HG02938 (cell line): ENCODE data around the gene EXT2.

Experiments used
- ATAC-seq: cut with Tn5 transposase; IDR thresholded peaks from one replicate; pipeline ENCODE4 v1.9.1; 2021; ENCODE audit warnings: mild to moderate bottlenecking, moderate library complexity; ENCODE audit not compliant: unreplicated experiment

Gene EXT2

DNA sequence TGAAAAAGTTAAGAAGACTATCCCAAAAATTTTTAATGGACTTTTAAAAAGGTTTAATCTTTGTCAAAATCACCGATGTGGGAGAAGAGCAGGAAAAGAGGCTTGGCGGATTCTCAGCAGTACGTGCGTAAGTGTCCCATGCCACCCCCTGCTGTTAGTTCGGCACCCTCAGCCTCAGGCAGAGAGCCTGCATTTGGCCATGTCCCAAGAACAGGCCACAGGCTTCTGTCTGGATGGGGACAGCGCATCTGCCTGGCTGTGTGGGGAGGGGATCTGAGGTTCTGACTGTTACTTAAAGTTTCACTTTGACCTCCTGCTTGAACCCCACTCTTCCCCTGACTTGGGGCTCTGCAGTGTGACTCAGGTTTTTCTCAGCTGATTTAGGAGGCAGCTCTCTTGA lies 35.3 kb downstream of the EXT2 start:
- no peak for ATAC-seq

DNA sequence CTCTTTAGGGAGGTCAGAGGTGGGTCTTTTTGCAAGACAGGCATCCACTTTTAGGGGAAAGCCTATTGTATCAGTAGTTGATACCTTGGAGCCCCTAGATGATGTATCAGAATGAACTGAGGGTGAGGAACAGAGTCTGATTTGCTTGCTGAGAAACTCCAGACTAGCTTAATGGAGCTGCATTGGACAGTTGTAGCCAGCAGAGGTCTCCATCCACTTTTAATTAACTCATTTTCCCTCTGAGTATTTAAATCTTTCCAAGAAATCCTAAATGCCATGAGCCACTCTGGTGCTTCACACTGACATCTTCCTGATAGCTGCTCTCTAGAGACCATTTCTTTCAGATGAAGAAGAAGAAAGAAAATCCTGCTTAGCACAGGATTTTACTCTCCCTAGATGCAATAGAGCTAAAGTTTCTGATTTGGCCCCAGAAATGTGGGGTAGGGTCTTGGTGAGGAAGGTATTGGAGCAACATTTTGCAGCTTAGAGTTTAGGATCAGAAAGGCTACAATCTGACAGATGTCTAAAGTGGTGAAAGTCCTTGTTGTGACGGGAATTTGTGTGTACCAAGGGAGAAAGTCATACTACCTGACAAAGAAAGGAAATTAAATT lies 38.0 kb downstream of the EXT2 start:
- ATAC-seq = no peak

DNA sequence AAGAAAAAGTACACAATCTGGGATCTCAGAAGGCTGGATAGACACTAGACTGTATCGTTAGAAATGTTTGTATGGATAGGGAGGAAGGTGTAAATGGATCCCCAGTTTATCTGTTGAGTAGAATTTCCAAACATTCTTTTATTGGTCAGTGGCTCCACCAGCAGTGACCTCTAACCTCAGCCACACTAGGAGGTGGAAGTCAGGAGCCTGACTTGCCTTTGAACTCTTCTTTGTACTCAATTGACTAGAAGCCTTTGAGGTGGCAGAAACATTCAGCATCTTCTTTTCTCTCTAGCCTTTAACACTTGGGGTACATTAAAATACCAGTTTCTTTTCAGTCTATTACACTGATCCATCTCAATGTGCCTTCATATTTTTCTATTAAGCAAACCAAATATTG lies 39.1 kb downstream of the EXT2 start:
- no peak for ATAC-seq

DNA sequence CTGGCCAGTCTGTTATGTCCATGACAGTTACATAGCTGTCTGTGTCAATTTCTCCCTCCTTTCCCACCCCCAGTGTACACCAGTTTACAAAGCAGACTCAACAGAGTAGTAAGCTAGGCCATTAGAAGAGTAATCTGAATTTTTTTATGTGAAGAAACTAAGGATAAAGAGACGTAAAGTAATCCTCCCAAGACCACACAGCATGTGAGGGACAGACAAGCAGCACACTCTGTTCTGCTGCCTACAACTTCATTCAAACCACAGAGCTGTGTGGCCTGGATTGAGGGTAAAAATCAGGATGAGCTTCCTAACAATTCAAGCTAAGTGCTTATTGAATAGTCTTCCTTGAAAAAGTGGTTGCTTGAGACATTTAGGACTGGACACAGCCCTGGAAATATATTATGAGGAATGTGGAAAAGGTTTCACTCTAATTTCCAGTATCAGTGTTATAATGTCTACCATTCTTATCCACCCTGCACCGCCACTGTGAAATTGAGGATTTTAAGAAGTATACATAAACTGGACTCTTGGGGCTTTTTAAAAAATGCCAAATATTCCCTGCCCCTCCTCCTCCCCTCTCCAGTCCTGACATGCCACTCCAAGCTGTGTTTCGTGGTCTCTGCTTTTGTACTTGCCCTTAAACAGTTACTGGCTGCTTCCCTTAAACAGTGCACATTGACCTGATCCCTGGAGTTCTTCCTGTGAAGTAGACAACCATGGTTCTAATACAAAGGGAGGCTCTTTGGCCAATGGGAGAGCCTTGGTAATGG lies 40.9 kb downstream of the EXT2 start:
- ATAC-seq = no peak

DNA sequence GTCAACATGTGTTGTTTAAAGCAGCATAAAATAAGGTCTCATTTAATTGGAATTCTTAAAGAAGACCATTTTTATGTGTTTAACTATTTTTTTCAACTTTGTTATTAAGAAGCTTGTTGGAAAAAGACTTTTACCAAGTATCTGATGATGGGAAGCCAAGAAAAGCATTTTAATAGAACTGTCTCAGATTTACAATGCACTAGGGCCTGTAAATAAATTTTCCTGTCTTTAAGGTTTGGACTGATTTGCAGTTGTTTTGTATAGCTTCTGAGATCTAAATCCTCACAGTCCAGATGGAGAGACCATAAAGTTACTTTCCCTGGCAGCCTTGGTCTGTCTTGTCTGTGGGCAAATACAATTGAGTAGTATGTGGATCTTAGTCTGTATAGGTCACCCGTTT lies 41.6 kb downstream of the EXT2 start:
- no peak for ATAC-seq

DNA sequence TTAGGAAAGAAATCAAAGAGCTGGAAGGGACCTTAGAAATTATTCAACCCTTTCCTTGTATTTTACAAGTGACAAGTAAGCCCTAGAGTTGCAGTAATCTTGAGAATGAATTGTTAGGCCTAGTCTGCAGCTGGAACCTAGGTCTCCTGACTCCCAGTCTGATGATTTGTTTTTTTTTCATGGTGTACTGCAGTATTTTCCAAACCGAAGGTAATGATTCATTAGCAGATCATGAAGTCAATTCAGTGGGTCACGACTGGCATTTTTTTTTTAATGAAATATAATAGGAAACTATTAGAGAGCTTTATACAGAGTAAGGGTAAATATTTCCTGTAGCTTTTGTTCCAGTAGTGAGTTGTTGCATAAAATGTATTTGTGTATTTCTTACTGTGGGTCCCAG lies 42.8 kb downstream of the EXT2 start:
- ATAC-seq = no peak

DNA sequence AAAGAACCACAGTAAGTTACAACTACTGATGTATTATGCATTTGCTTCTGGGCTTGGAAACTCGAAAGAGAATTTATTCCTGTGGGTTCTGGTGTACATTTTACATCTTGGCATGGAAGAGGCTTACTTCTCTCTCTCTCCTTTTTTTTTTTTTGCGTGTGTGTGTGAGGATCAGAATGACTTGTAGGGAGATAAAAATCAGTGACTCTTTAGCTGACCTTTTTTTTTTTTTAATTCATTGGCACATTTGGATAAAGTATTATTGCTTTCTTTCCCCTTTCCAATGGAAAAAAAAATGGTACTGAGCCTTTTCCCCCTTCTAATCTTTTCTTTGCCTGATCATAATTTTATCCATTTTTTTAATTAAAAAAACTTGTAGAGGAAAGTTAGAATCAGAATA lies 43.5 kb downstream of the EXT2 start:
- ATAC-seq = no peak

DNA sequence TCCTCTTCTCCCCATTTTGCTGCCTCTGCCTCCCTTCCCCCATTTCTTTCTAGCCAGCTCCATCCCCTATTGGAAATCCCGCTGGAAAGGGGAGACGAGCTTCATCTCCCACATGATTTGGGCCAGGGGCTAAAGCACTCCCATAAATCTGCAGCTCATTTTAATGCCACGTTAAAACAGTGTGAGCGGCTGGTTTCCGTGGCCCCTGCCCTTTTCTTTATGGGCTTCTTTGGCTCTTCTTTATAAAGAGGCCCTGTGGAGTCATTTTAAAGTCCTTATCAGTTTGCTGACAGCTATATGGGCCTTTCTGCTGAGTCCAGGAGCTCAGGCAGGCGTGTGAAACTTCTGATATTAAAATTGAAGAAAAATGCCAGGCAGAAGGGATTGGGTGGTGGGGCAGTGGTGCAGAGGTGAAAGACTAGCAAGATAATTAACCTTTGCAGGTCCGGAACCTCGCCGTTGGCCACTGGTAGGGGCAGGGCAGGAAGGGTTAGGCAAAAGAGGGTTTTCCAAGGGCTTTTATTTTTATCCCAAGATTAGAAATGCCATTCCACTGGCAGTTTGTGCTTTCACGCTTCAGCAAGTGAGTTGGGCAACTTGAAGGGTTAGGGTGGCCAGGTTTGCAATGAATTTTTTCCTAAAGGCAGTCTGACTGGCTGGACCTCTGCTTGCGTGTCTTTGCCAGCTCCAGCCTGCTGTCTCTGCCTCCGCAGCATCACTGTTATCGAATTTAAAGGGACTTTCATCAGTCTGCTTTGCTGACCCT lies 44.3 kb downstream of the EXT2 start:
- ATAC-seq = no peak

DNA sequence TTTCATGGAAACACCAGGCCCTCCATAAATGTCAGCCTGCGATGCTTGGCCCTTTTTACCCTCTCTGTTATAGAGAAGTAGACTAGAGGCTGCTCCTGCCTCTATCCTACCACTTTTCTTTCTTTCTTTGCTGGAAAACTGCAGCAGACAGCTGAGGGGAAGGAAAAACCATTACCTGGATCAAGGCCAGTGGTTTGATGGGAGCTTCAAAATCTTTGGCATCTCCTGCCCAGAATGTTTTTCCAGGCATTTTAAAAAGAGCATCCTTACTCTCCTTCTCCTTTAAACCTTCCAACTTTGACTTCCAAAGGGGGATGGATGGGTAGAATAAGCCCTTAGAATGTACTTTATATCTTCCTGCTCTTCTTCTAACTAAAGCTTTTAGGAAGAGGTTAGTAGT lies 44.9 kb downstream of the EXT2 start:
- no peak for ATAC-seq

DNA sequence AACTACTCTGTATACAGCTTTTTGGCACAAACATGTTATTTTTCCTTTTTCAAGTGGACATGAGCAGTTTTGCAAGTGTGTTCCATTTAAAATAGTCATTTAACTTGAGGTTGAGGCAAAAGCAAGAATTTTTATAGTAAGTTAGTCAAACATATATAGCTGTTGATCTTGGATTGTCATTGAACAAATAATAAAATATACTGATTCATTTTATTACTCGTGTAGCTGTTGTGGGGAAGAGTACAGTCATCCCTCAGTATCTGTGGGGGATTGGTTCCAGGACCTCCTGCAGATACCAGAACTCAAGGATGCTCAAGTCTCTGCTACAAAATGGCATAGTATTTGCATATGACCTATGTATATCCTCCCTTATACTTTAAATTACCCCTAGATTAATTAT lies 45.3 kb downstream of the EXT2 start:
- ATAC-seq = no peak

DNA sequence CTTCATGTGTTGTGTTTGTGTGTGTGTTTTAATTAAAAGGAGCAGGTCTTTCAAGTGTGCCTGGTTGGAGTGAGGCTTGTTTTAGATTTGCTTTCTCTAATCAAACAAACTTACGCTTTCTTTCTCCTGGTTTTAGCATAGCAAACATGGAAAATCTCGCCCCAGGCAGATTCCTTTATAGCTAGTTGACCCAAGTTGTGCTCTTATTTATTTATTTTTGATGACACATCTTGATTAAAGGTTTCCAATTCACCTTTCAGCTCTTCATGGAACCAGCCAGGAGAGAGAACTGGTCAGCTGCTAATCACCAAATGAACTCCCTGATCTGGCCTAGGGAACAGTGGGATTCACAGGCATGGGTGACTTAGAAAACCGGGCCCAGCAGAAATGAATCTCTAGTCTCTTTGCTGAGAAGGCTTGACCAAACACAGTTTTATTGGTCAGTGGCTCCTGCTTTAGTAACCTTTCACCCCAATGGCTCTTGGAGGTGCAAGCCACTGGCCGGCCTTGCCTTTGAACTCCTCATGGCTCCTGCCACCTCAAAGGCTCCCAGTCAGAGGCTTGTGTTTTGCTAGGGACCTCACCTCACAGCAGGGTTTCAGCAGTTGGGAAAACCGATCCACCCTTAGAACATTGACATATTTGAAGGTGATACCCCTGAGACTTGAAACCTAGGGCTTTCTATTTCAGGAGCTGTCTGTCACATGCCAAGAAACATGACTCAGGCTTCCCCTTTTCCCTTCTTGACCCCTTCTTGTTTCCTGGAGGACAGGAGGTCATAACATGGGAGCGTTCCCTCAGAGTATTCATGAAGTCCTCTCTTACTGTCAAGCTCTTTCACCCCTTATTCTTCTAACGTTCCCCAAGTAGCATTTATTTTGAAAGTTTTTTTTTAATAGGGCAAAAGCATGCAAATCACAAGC lies 48.8 kb downstream of the EXT2 start:
- ATAC-seq = no peak

DNA sequence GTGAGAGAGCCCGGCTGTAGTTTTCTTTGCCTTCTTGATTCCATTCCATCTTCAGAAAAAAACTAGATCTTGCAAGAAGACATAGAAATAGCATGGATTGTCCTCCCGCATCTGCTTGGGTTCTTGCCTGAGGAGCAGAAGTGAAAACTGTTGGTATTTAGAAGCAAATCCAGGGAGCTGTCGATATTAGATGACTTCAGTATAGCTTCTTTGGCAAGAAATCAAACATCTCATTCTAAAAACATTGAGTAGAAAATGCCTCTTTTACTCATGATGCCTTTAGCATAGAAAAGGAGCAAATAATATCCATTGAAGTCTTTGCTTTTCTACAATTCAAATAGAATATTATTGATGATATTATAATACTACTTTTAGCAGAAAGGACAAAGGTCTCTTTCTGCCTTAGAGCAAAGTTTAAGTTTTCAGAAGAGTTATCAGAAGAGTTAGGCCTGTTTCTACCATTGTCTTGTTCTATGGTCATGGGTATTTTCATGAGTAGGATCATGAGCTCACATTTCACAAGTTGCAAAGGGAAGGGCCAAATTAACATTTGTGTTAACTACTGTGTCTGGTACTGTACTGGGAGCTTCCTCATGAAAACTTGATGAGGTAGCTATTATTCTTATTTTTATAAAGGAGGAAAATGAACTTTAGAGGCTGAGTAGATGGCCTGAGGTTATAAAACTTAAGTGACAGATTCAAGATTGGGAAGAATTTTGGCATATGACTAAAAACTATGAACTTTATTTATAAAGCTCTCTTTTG lies 49.7 kb downstream of the EXT2 start:
- ATAC-seq = no peak

DNA sequence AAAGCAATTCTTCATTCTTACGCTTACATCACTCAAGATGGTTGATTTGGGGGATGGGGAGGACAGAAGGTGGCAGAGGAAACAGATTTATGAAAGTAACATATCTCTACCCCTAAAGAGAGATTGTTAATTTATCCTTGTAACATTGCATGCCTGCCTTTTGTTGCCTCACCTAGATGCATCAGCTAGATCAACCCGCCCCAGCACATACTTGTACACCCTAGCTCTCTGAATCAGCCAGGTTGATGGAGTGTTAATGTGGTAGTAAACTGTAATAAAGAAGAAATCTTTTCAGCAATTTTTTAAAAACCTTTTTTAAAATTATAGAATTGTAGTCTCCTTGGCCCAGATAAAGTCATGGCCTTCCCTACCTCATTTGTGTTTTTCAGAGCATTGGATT lies 51.5 kb downstream of the EXT2 start:
- ATAC-seq = no peak

DNA sequence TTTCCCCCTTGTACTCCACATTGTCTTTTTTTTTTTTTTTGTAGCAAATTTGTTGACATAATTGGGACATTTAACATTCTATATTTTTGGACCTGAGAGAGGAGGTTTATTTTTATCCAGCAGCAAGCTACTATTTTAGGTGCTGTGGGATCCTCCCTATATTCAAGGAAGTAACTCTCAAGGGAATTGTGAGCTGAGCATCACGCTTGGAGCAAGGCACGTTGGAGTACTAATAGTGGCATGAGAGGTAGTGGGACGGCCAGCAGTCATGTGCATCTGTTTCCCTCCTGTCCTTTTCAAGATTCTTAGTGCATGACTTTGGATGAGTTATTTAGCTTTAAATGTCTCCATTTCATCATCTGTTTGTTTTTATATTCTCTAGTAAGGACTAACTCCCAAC lies 52.3 kb downstream of the EXT2 start:
- ATAC-seq = no peak

DNA sequence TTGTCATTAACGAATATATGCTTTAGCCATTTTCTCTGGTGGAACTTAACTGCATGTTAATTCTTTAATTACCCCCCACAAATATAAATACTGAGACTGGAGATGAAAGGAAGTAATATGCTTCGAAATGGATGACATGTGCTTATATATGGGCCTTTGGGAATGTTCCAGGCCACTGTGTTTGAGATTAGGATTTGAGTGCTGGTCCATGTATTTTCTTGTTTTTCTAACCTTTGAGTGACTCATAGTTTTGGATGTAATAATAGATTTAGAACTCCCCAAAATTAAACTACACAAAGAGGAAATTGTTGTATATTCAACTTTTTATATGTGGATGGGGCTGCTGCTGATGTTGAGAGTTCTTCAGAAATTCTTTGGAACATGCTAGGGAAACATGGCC lies 54.2 kb downstream of the EXT2 start:
- no peak for ATAC-seq

DNA sequence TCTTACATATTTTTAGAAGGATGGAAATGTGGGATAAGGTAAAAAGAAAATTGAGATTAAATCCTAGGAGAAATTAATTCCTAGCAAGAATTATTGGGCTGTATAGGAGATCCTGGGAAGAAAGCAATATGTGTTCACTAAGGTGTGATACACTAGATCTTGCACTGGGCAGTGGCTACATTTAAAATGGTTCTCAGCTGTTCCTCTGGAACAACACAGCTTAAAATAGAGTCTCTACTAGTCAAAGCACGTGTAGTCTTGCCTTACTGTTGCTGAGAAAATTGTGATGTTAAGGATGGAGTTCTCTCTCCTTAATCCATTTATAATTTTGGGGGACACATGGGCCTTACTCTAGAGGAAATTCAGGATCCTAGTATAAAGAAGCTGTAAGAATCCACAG lies 54.9 kb downstream of the EXT2 start:
- ATAC-seq = no peak

DNA sequence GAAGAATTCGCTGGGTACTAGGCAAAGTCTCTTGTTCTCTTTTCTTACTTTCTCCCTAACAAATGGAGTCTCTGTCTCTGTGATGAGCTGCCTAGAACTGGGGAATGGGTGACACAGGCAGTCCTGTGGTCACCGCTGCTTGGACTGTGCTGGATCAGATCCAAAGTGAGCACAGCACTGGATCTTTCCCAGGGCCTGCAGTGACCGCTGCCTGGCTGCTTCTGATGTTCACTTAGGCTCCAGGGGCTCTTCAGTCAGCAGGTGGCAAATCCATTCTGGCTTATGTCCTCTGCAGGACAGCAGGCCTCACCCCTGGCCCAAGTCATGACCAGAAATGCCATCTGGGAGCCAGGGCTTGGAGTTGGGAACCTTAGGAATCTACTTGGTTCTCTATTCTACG lies 61.5 kb downstream of the EXT2 start:
- no peak for ATAC-seq

DNA sequence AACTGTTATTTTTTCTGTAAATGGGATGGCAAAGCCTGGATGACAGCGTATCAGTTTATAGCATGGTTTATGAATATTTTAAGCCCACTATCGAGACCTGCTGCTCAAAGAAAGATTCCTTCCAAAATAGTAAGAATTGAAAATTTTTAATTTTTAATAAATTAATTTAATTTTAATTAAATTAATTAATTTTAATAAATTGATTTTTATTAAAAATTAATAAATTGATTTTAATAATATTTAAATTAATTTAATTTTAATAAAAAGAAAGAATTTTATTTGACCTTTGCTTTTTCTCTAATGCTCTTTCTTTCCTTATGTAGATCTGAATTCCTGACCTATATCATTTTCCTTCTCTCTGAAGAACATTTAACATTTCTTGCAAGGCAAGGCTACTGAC lies 62.9 kb downstream of the EXT2 start:
- no peak for ATAC-seq

DNA sequence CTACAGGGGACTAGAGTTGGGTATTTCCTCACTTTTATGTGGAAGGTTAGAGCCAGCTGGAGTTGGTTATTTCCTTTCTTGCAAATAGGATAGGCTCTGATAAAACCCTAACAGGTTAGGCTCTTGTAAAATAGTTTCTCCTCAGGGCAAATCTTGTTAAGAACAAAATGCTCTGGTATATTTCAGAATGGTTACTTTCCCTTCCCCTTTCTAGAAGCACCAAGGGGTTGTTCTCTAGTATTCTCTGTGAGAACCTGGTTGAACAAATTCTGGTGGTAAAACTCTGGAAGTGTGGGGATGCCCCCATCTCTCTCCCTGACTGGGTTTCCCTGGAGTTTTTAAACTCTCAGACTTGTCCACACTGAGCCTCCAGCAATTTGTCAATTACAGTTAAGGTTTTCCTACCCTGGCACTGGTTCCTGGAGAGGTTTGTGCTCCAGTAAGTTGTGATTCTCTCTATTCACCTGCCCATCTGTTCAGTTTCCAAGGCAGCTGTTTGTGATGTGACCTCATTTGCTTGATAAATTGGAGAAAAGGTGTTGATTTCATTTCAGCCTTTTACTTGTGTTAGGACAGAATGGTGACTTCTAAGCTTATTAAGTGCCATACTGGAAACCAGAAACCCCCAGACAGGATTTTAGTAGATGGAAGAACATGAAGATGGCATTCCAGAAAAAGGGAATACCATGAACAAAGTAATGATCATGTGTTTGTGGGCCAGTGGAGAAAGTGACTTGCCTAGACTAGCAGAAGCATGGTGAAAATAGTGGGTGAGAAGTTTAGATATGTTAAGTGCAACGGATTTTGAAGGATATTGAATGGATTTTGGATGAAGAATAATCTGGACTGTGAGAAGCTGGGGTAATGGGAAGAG lies 64.6 kb downstream of the EXT2 start:
- ATAC-seq = peak; percentile 66
